Stimulated activated CD4-positive, alpha-beta T cell treated with anti-CD3 and anti-CD28 coated beads, Interleukin-12 subunit alpha, Interleukin-12 subunit beta, amount 100 ng/mL, for 48 hours (primary cell): ENCODE results near the gene PCDHGA1.
"Not testable (repeated sequence)": the region's sequence is repeated elsewhere in the genome, so short reads cannot be mapped to it uniquely, and the experiment has no call there.

Experiments used
- DNase-seq, 3 donors: peaks; one replicate each; pipeline ENCODE4 v3.0.0-alpha.2; 2020; ENCODE audit warnings: low read depth in 2 of 3, low spot score in 1 of 3

Gene PCDHGA1

GRCh38 chr5:141409598-141410306 lies 79.4 kb downstream of the PCDHGA1 start:
- no peak for DNase-seq

DNA sequence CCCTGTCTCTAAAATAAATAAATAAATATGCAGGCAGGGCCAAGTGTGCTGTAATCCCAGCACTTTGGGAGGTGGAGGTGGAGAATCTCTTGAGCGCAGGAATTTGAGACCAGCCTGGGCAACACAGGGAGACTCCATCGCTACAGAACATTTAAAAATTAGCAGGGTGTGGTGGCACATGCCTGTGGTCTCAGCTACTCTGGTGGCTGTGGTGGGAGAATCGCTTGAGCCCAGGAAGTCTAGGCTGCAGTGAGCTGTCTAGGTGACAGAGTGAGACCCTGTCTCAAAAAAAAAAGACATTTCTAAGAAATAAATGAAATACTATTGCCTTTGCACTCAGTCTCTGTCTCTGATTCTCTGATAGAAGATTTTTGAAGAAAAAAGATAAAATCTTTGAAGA lies 81.3 kb downstream of the PCDHGA1 start:
- no peak for DNase-seq

DNA sequence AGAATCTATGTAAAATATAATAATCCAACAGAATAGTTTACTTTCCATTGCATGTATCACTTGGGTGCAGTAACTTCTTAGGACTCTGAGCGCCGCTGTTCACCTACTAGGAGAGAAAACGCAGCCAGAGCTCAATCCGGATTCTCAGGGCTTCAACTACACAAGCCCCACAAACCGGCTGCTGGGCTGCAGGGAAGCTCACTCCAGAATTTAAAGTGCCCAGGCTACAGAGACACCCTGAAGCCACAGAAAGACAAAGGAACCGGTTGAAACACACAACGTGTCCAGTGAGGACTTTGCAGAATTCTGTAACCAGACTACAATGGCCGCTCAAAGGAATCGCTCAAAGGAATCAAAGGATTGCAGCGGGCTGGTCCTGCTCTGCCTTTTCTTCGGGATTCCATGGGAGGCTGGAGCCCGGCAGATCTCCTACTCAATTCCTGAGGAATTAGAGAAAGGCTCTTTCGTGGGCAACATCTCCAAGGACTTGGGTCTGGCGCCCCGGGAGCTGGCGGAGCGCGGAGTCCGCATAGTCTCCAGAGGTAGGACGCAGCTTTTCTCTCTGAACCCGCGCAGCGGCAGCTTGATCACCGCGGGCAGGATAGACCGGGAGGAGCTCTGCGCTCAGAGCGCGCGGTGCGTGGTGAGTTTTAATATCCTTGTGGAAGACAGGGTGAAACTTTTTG lies 82.7 kb downstream of the PCDHGA1 start, which contains the start of gene PCDHGA10:
Gene PCDHGA10, plus strand, starts transcription at position 134 of the 686 bp plus-strand sequence. Its CDS starts 189 bp downstream, at position 323.
- peak in 1 of 3 donors; percentile 33 for DNase-seq

- no peak for DNase-seq
Observed at GRCh38 chr5:141413540-141414069, 83.3 kb downstream of the PCDHGA1 start.

DNA sequence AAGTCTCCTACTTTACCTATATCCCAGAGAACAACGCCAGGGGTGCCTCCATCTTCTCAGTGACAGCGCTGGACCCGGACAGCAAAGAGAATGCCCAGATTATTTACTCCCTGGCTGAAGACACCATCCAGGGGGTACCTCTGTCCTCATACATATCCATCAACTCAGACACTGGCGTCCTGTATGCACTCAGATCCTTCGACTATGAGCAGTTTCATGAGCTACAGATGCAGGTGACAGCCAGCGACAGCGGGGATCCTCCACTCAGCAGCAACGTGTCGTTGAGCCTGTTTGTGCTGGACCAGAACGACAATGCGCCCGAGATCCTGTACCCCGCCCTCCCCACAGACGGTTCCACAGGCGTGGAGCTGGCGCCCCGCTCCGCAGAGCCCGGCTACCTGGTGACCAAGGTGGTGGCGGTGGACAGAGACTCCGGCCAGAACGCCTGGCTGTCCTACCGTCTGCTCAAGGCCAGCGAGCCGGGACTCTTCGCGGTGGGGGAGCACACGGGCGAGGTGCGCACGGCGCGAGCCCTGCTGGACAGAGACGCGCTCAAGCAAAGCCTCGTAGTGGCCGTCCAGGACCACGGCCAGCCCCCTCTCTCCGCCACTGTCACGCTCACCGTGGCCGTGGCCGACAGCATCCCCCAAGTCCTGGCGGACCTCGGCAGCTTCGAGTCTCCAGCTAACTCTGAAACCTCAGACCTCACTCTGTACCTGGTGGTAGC lies 84.4 kb downstream of the PCDHGA1 start:
- not testable (repeated sequence) for DNase-seq

DNA sequence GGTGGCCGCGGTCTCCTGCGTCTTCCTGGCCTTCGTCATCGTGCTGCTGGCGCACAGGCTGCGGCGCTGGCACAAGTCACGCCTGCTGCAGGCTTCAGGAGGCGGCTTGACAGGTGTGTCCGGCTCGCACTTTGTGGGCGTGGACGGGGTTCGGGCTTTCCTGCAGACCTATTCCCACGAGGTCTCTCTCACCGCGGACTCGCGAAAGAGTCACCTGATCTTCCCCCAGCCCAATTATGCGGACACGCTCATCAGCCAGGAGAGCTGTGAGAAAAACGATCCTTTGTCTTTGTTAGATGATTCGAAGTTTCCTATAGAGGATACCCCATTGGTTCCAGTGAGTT lies 84.9 kb downstream of the PCDHGA1 start:
- not testable (repeated sequence) for DNase-seq

- DNase-seq: peak; percentile 27 to 43 (median 39)
Observed at GRCh38 chr5:141417494-141418172, 87.3 kb downstream of the PCDHGA1 start, which contains the start of gene PCDHGB7. TSS of gene PCDHGB7 (plus strand) at chr5:141417677. CDS start at chr5:141417860, 183 bp downstream.

DNA sequence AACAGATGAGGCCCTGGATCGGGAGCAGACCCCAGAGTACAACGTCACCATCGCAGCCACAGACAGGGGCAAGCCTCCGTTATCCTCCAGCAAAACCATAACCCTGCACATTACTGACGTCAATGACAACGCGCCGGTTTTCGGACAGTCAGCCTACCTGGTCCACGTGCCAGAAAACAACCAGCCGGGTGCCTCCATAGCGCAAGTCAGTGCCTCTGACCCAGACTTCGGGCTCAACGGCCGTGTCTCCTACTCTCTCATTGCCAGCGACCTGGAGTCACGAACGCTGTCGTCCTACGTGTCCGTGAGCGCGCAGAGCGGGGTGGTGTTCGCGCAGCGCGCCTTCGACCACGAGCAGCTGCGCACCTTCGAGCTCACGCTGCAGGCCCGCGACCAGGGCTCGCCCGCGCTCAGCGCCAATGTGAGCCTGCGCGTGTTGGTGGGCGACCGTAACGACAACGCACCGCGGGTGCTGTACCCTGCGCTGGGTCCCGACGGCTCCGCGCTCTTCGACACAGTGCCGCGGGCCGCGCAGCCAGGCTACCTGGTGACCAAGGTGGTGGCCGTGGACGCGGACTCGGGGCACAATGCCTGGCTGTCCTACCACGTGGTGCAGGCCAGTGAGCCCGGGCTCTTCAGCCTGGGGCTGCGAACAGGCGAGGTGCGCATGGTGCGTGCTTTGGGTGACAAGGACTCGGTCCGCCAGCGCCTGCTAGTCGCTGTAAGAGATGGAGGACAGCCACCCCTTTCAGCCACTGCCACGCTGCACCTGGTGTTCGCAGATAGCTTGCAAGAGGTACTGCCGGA lies 89.0 kb downstream of the PCDHGA1 start:
- DNase-seq: no peak

DNA sequence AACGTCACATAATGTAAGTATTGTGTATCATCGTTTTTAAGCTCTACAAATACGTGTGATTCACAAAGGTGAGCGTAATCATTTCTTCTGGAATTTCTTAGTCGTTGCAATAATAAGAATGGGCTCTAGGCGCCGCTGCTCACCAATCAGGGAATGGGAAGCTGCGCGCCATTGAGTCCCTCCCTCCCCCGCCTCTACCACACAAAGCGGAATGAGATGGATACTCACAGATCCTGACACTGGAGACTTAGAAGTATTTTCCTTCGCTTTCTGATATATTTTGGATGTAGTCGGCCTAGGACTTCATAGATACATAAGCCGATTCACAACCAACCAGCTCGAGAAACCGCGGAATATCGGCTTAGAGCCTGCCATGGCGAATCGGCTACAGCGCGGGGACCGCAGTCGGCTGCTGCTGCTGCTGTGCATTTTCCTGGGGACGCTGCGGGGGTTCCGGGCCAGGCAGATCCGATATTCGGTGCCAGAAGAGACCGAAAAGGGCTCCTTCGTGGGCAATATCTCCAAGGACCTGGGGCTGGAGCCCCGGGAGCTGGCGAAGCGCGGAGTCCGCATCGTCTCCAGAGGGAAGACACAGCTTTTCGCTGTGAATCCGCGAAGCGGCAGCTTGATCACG lies 90.7 kb downstream of the PCDHGA1 start, which contains the start of gene PCDHGA11:
Gene PCDHGA11, plus strand, starts transcription at position 197 of the 634 bp plus-strand sequence. Its CDS starts 177 bp downstream, at position 374.
- DNase-seq: peak in 2 of 3 donors; percentile 36 to 53

DNA sequence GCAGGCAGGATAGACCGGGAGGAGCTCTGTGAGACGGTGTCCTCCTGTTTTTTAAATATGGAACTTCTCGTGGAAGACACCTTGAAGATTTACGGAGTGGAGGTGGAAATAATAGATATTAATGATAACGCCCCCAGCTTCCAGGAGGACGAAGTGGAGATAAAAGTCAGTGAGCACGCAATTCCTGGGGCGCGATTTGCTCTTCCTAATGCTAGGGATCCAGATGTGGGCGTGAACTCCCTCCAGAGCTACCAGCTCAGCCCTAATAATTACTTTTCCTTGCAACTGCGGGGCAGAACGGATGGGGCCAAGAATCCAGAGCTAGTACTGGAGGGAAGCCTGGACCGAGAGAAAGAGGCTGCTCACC lies 91.2 kb downstream of the PCDHGA1 start:
- DNase-seq: no peak

DNA sequence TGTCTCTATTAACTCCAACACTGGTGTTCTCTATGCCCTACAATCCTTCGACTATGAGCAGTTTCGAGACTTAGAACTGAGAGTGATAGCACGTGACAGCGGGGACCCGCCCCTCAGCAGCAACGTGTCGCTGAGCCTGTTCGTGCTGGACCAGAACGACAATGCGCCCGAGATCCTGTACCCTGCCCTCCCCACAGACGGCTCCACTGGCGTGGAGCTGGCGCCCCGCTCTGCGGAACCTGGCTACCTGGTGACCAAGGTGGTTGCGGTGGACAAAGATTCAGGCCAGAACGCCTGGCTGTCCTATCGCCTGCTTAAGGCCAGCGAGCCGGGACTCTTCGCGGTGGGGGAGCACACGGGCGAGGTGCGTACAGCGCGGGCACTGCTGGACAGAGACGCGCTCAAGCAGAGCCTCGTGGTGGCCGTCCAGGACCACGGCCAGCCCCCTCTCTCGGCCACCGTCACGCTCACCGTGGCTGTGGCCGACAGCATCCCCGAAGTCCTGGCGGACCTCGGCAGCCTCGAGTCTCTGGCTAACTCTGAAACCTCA lies 92.5 kb downstream of the PCDHGA1 start:
- no peak for DNase-seq

DNA sequence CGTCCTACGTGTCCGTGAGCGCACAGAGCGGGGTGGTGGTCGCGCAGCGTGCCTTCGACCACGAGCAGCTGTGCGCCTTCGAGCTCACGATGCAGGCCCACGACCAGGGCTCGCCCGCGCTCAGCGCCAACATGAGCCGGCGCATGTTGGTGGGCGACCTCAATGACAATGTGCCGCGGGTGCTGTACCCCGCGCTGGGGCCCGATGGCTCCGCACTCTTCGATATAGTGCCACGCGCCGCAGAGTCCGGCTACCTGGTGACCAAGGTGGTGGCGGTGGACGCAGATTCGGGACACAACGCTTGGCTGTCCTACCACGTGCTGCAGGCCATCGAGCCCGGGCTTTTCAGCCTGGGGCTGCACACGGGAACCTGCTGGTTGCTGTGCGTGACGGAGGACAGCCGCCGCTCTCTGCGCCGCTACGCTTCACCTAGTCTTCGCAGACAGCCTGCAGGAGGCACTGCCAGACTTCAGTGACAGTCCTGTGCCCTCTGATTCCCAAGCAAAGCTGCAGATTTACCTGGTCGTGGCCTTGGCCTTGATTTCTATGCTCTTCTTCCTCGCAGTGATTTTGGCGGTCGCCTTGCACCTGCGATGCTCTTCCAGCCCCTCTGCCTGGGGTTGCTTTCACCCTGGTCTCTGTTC lies 97.6 kb downstream of the PCDHGA1 start:
- DNase-seq: no peak

DNA sequence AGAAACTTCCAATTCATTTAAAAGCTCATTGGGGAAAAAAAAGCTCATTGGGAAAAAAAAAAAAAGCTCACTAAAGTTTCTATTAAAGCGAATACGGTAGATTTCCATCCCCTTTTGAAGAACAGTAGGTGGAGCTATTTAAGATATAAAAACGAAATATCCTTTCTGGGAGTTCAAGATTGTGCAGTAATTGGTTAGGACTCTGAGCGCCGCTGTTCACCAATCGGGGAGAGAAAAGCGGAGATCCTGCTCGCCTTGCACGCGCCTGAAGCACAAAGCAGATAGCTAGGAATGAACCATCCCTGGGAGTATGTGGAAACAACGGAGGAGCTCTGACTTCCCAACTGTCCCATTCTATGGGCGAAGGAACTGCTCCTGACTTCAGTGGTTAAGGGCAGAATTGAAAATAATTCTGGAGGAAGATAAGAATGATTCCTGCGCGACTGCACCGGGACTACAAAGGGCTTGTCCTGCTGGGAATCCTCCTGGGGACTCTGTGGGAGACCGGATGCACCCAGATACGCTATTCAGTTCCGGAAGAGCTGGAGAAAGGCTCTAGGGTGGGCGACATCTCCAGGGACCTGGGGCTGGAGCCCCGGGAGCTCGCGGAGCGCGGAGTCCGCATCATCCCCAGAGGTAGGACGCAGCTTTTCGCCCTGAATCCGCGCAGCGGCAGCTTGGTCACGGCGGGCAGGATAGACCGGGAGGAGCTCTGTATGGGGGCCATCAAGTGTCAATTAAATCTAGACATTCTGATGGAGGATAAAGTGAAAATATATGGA lies 100.2 kb downstream of the PCDHGA1 start, which contains the start of gene PCDHGA12:
Gene PCDHGA12, plus strand, starts transcription at position 176 of the 782 bp plus-strand sequence. Its CDS starts 253 bp downstream, at position 429.
- DNase-seq: no peak

- no peak for DNase-seq
Observed at GRCh38 chr5:141431286-141431685, 101.0 kb downstream of the PCDHGA1 start.

GRCh38 chr5:141432308-141432707 lies 102.0 kb downstream of the PCDHGA1 start:
- not testable (repeated sequence) for DNase-seq

GRCh38 chr5:141432726-141433125 lies 102.4 kb downstream of the PCDHGA1 start:
- not testable (repeated sequence) for DNase-seq

- DNase-seq: no peak
Observed at GRCh38 chr5:141434006-141434405, 103.7 kb downstream of the PCDHGA1 start.

DNA sequence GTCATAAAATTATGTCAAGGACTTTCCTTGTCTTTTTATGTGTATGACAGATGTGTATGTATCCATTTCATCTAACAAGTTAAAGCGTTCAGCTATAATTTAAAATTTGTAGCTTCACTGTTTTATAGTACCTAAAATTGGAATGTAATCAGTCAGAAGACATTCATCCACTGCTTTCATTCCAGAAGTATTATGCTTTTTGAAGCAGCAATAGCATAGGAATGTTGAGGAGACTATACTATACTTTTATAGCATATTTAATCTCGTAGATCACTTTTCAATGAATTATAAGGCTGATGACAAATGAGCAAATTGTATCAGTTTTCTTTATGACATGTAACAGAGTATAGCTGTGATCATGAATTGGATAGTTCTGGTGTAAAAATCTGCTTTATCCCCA lies 106.9 kb downstream of the PCDHGA1 start:
- no peak for DNase-seq
